HG03571 (cell line): ENCODE results near the gene LMCD1.
A peak's percentile ranks its signal among the peaks of the same experiment; 100 is the strongest.

Experiments used
- ATAC-seq: cut with Tn5 transposase; IDR thresholded peaks from one replicate; pipeline ENCODE4 v1.9.1; 2021; ENCODE audit not compliant: unreplicated experiment

The LMCD1 gene

GRCh38 chr3:8608791-8609467 lies 107.3 kb downstream of the LMCD1 start:
- no peak for ATAC-seq

DNA sequence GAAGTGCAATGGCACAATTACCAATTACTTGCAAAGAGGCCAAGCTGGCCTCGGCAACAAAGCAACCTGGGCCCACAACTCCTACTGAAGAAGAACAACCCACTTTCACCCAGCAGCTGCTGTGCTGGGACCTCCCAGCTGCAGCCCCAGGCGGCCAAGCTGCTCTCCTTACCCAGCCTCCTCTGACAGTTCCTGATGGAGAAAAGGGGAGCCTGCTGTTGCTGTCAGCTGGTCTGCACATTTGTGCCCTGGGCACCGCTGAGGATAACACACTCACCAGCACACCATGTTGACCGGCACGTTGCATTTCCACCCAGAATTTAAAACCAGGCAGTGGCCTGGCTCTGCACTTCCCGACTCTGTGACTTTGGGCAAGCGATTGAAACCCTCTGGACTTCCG lies 109.3 kb downstream of the LMCD1 start:
- no peak for ATAC-seq

GRCh38 chr3:8617921-8618320 lies 116.3 kb downstream of the LMCD1 start:
- ATAC-seq = no peak

GRCh38 chr3:8618950-8619349 lies 117.3 kb downstream of the LMCD1 start:
- no peak for ATAC-seq

DNA sequence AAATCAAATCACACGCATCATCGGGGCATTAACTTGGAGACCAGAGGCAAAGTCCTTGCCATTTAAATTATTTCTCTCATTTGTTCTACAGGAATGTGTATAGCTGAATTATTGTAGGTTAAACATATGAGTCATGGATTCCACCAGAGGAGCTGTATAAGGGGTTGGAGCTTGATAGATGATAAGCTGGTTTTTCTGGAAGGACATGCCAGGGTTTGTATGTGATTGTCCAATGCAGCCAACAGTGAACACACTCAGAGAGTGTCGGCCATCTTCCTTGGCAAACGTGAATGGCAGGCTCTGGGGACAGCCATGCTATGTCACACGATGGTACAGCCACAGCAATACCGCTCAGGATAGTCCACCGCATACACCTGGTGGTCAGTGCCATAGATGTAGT lies 117.9 kb downstream of the LMCD1 start:
- no peak for ATAC-seq

- no peak for ATAC-seq
Measured at GRCh38 chr3:8621141-8621540, 119.5 kb downstream of the LMCD1 start.

GRCh38 chr3:8621872-8622271 lies 120.2 kb downstream of the LMCD1 start:
- no peak for ATAC-seq

DNA sequence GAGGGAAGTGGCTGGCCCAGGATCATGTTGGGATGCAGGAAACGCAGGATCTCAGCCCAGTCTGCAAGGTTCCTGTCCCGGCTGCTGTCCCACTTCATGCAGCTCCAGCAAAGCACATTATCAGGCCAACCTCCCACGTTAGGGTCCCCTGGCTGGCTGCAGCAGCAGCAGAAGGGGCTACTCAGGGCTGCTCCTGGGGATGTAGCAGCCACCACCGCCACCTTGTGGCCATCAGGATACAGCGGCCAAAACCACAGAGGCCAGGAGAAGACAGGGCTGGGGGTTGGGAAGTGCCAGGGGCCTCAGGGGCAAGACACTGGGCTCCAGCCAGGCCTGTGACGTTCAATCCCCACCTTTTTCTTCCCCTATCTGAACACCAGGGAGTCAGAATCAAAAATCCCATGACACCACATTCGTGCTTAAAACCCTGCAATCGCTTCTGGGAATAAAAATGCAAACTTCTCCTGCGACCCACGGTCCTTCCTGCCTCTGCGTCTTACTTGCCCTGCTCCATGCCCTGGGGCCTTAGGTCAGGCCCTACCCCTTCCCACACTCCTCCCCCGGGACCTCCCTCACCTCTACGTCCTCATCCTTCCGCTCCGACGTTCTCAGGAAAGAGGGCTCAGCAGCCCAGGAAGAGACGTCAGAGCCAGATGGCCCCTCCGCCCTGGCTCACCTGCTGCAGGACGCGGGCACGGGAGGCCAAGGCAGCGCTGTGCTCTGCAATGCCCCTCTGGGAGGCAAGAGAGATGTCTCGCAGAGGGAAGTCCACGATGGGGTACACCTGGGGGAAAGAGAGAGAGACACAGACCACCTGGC lies 121.5 kb downstream of the LMCD1 start:
- peak; percentile 78 for ATAC-seq

DNA sequence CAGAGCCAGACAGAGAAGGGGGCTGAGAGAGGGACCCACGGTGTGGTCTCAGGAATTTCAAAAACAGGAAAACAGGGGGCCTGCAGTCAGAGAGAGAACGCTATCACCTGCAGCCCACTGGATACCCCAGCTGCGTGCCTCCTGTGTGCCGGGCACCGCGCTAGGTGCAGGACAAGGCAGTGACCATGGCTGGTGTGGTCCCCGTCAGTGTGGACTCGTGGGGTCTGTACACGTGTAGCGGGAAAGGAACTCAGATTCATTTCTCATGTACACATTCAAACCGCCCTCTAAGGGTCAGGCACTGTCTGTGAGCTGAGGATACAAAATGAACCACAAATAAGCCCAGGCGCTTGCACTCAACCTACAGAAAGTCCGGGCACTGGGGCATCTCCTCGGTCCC lies 122.1 kb downstream of the LMCD1 start:
- no peak for ATAC-seq
